IMR-90 (cell line): Measurements from ENCODE around the gene USP17L30.
"Not testable (repeated sequence)": the region's sequence is repeated elsewhere in the genome, so short reads cannot be mapped to it uniquely, and the experiment has no call there.

Experiments
- CEBPB ChIP-seq: IDR thresholded peaks from 2 replicates; pipeline ENCODE4 v1.6.1; 2012; ENCODE audit warnings: low read depth, low read length, improper control_type of control experiment
- CTCF ChIP-seq: conservative IDR thresholded peaks from 2 replicates; pipeline ENCODE4 v1.5.1; 2012; ENCODE audit warnings: mild to moderate bottlenecking, low read depth, low read length, improper control_type of control experiment
- FOS ChIP-seq: fragments of 150-350 bp; IDR thresholded peaks from 2 replicates; pipeline ENCODE4 v1.6.1; 2016; ENCODE audit warnings: low read depth, low read length
- MAFK ChIP-seq: IDR thresholded peaks from 2 replicates; pipeline ENCODE4 v1.6.1; 2012; ENCODE audit warnings: low read depth, low read length, improper control_type of control experiment
- MAZ ChIP-seq: IDR thresholded peaks from 2 replicates; pipeline ENCODE4 v1.6.1; 2012; ENCODE audit warnings: low read depth, mild to moderate bottlenecking, low read length, improper control_type of control experiment, moderate library complexity, borderline replicate concordance
- MXI1 ChIP-seq: IDR thresholded peaks from 2 replicates; pipeline ENCODE4 v1.6.1; 2012; ENCODE audit warnings: low read depth, mild to moderate bottlenecking, low read length, moderate library complexity, borderline replicate concordance
- NFE2L2 ChIP-seq: fragments of 150-350 bp; IDR thresholded peaks from 2 replicates; pipeline ENCODE4 v1.6.1; 2016; ENCODE audit warnings: low read depth, mild to moderate bottlenecking, low read length
- POLR2A ChIP-seq: IDR thresholded peaks from 2 replicates; pipeline ENCODE4 v1.6.1; 2012; ENCODE audit warnings: mild to moderate bottlenecking, low read depth, low read length
- RAD21 ChIP-seq: IDR thresholded peaks from 2 replicates; pipeline ENCODE4 v1.6.1; 2012; ENCODE audit warnings: low read length, improper control_type of control experiment
- RFX5 ChIP-seq: IDR thresholded peaks from 2 replicates; pipeline ENCODE4 v1.8.0; 2012; ENCODE audit warnings: low read depth, mild to moderate bottlenecking, low read length, moderate library complexity

GRCh38 chr4:9353338-9353737 lies 9.6 kb upstream of the USP17L30 start, which contains the start of gene USP17L29:
- TF ChIP-seq MAZ, CTCF, POLR2A, MAFK, RAD21, MXI1, RFX5, NFE2L2, CEBPB, FOS: not testable (repeated sequence)
